IMR-90 (cell line): Measurements from ENCODE around the gene SAPCD1.

Source experiments
- CEBPB ChIP-seq: IDR thresholded peaks from 2 replicates; pipeline ENCODE4 v1.6.1; 2012; ENCODE audit warnings: low read depth, low read length, improper control_type of control experiment
- MAZ ChIP-seq: IDR thresholded peaks from 2 replicates; pipeline ENCODE4 v1.6.1; 2012; ENCODE audit warnings: low read depth, mild to moderate bottlenecking, low read length, improper control_type of control experiment, moderate library complexity, borderline replicate concordance
- MXI1 ChIP-seq: IDR thresholded peaks from 2 replicates; pipeline ENCODE4 v1.6.1; 2012; ENCODE audit warnings: low read depth, mild to moderate bottlenecking, low read length, moderate library complexity, borderline replicate concordance
- POLR2A ChIP-seq: IDR thresholded peaks from 2 replicates; pipeline ENCODE4 v1.6.1; 2012; ENCODE audit warnings: mild to moderate bottlenecking, low read depth, low read length
- RCOR1 ChIP-seq: IDR thresholded peaks from 2 replicates; pipeline ENCODE4 v1.6.1; 2012; ENCODE audit warnings: mild to moderate bottlenecking, low read length, improper control_type of control experiment; ENCODE audit not compliant: insufficient replicate concordance
- RFX5 ChIP-seq: IDR thresholded peaks from 2 replicates; pipeline ENCODE4 v1.8.0; 2012; ENCODE audit warnings: low read depth, mild to moderate bottlenecking, low read length, moderate library complexity
- TF ChIP-seq, protein P1 (sequence below): conservative IDR thresholded peaks from 2 replicates; pipeline ENCODE4 v1.5.1; 2012; ENCODE audit warnings: mild to moderate bottlenecking, low read depth, low read length, improper control_type of control experiment

DNA sequence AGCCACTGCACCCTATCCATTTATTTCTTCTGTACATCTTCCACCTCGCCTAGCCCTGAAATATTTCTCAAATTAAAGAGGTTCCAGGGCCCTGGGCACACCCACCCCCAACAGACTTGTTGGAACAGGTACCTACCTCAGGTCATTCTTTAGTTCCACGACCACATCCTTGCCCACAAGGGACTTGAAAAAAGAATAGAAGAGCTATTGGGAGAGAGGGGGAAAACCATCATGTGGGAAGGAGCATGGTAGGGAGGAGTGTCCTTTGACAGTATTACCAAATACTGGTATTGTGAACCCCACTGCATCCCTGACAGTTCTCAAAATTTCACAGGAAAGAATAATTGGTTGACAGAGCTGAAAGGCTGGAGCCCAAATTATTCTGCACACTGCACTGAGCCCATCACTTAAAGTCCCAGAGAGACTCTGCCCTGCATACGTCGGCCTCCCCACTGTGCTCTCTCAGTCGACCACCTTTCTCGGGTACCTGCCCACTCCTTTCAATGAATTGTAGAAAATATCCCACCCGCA is 43.5 kb downstream of the SAPCD1 start:
- TF ChIP-seq, protein P1, sequence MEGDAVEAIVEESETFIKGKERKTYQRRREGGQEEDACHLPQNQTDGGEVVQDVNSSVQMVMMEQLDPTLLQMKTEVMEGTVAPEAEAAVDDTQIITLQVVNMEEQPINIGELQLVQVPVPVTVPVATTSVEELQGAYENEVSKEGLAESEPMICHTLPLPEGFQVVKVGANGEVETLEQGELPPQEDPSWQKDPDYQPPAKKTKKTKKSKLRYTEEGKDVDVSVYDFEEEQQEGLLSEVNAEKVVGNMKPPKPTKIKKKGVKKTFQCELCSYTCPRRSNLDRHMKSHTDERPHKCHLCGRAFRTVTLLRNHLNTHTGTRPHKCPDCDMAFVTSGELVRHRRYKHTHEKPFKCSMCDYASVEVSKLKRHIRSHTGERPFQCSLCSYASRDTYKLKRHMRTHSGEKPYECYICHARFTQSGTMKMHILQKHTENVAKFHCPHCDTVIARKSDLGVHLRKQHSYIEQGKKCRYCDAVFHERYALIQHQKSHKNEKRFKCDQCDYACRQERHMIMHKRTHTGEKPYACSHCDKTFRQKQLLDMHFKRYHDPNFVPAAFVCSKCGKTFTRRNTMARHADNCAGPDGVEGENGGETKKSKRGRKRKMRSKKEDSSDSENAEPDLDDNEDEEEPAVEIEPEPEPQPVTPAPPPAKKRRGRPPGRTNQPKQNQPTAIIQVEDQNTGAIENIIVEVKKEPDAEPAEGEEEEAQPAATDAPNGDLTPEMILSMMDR: no peak
- no peak for TF ChIP-seq POLR2A
- TF ChIP-seq MAZ: no peak
- no peak for TF ChIP-seq CEBPB
- no peak for TF ChIP-seq RFX5
- no peak for TF ChIP-seq MXI1
- TF ChIP-seq RCOR1: no peak
